ENCODE measurements around the gene MICAL2.

Gene MICAL2

DNA sequence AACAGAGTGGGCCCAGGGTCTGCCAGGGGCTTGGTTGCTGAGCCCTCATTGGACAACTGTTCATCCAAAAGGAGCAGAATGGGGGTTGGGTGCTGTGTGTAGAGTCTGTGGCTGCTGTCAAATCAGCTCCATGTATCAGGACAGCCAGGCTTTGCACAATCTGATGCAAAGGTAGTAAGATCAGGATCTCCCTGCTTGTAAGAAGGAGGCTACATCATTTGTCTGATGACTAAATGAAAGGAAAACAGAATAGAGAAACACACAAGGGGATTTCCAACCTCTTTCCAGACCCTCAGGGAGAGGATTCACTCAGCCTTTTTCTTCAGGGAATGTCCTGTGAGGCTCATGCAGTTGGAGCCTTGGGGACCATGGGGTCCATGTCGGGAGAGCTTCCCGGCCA lies 7.2 kb downstream of the MICAL2 start:
- DNase-seq = no peak

DNA sequence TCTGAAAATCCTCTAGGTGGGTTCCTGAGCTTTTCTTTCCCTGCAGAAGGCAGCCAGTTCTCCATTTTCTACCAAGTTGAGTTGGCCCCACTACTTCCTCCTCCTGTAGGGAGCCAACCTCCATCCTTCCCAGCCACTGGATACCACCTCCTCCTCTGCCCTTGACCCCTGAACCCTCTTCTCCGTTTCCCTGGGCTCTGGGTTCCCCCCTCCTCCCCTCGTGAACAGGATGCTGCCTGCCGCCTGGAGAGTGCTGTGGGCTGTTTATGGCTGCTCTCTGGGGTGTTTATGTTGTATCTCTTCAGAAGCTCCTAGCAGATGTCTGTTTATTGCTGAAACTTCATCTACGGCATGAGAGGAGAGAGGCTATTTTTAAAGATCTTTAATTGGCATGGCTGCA lies 8.6 kb downstream of the MICAL2 start:
- no peak for DNase-seq

DNA sequence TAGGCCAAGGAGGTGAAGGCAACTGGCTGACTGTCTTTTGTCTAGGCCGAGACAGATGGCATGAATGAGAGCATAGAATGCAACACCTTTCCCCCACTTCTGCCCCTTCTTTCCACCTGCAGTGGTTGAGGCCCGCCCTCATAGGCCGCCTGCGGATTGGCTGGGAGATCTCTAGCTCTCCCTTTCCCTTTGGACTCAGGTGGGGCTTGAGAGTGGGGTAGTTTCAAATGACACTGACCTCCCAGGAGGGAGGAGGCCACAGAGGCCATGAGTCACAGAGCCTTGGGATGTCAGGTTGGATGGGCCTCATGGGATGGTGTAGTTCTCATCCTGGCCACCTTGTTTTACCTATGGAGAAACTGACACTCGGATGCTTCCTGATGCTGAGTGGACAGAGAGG lies 9.1 kb downstream of the MICAL2 start:
- no peak for DNase-seq

DNA sequence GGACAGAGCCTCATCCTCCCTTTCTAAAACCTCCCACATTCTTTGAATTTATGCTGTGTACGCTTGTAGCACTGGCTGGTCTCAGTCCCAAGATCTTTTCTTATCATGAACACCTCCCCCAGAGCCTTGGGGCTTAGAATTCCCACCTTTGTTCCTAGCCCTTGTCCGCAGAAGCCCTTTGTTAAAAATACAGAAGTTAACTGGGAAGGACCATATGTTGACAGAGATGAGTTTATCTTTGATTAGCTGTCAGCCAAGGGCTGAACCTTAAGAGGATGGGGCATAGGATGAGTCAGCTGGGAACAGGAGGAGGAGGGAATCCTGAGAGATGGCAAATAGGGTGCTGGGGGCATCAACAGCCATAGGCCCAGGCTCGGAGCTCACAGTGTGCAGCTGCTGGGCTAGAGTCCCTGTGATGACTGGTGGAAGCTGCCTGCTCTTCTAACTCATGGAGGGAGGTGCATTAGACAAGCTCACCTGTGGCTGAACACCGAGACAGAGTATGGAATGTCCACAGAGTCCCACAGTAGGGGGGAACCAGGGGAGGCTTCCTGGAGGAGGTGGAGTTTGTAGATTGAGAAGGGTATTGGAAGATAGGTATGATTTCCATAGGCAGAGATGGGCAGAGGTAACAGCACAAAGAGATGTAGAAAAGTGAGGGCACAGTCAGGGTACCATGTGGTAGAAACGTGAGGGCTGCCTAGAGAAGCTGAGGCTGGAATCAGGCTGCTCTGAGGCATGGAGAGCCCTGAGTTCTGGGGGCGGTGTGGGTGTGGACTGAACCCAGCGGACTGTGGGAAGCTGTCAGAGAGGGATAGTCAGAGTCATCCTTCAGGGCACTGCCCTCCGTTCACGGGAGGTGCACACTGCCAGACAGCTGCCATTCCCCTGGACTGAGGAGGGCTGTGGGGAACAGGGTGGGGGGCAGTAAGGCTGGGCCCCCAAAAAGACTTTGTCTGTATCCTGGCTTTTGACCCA lies 9.9 kb downstream of the MICAL2 start:
- DNase-seq = no peak

GRCh38 chr11:12121011-12121410 lies 10.6 kb downstream of the MICAL2 start:
- DNase-seq = no peak

- DNase-seq = no peak
These were observed 11.1 kb downstream of the MICAL2 start for GRCh38 chr11:12121517-12121916.

- no peak for DNase-seq
These were observed 11.7 kb downstream of the MICAL2 start for GRCh38 chr11:12122083-12122482.

DNA sequence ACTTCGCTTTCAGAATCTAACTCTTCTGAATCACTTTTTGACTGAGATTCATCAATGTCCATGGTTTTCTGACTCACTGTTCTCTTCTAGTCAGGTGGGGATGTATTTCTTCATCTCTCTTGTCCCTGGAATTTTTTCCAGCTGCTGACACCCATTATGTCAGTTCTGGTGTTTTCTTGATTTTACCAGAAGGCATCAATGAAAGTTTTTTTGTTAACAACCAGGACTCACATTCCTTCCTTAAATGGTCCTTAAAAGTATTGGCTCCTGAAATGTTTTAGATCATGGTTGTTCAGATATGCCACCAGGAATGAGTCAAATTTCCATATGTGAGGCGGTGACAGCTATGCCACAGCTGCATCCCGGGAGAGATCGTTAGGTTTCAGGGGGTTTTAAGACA lies 12.9 kb downstream of the MICAL2 start:
- no peak for DNase-seq

- DNase-seq = no peak
These were observed 13.4 kb downstream of the MICAL2 start for GRCh38 chr11:12123799-12124198.

GRCh38 chr11:12124306-12124705 lies 13.9 kb downstream of the MICAL2 start:
- DNase-seq = no peak

GRCh38 chr11:12125609-12126149 lies 15.3 kb downstream of the MICAL2 start:
- DNase-seq = no peak

DNA sequence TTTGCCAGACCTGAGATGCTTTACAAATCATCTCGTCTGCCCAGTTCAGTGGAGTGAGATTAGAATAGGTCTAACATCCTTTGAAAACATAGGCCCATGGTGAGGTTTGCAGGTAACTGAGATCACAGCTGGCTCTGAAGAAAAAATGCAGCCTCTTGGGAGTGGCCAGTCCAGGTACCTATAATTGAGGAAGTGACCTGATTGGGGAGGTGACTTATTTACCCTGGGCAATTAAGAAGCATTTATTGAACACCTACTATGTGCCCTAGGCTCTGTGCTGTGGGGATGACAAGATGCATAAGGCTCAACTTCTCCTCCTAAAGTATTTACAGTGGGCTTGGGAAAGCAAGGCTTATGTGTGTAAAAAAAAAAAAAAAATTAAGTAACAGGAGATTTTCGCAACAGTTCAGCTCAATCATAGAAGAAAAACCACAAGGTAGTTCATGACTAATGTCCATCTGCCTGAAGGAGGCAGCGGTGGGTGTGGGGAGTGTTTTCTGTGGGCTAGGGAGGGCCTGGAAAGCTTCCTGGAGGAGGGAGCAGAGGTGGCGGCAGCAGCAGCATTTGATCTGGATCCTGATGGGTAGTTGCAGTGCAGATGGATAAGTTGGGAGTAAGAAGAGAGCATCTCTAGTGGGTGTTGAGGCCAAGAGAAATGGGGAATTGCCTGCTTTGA lies 16.1 kb downstream of the MICAL2 start:
- DNase-seq = no peak

GRCh38 chr11:12127206-12127898 lies 17.0 kb downstream of the MICAL2 start:
- DNase-seq = no peak

- no peak for DNase-seq
These were observed 17.9 kb downstream of the MICAL2 start for GRCh38 chr11:12128301-12128751.

DNA sequence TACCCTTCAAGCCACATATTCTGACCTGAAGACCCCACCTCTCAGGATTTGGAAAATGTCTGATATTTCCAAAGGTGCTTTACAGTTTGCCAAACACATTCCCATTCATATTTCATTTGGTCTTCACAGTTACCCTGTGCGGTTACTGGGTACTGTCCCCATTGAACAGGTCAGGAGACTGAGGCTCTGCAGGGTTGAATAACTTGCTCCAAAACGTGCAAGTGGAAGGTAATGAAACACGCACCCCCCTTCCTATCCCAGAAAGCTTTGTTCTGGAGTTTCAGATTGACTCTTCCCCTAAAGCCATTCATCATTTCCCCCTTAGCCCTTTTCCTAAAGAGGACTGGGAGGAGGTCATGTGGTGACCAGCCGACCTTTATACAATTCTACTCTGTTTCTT lies 18.8 kb downstream of the MICAL2 start:
- DNase-seq = no peak

- no peak for DNase-seq
These were observed 20.0 kb downstream of the MICAL2 start for GRCh38 chr11:12130180-12130980.

- DNase-seq = no peak
These were observed 21.8 kb downstream of the MICAL2 start for GRCh38 chr11:12131943-12132789.

DNA sequence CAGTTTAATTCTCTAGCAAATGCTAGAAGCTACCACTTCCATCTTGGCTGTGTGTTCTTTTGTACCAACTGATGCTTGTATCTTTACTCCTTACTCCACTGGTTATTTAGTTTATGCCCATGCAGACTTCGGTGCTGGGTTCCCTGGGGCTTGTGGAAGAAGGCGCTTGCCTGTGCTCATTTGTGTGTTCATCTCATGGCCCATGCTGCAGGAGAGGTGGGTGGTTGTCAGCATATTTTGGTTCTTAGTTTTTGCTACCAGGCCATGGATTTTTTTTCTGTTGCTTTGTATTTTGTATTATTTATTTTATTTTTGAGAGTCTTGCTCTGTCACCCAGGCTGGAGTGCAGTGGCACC lies 22.4 kb downstream of the MICAL2 start:
- no peak for DNase-seq

DNA sequence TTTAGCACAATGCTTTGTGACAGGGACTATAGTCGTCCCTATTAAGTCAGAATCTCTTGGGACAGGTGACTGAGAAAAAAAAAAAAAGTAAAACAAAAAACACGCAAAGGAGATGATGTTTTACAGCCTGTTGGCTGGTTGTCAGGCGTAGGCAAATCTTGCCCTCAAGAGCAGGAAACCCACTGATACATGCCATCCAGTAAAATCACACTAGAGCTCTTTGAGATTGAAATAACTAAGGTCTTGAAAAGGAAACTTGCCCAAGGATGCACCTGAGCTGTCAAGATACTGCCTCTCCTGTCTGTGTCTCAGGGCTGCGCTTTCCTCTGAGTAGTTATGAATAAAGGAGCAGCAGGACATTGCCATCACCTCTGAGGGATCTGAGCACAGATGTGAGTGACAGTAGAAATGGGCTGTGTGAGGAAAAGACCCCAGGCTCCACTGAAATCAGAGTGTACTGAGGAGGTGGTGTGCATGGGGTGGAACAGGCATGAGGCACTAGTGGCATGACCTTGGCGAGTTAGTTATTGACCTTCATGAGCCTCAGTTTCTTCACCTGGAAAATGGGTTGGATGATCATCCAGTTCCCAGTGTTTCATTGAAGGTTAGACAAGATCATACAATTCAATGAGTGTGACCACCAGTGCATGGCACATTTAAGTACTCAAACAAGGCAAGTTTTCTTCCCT lies 23.3 kb downstream of the MICAL2 start:
- no peak for DNase-seq

DNA sequence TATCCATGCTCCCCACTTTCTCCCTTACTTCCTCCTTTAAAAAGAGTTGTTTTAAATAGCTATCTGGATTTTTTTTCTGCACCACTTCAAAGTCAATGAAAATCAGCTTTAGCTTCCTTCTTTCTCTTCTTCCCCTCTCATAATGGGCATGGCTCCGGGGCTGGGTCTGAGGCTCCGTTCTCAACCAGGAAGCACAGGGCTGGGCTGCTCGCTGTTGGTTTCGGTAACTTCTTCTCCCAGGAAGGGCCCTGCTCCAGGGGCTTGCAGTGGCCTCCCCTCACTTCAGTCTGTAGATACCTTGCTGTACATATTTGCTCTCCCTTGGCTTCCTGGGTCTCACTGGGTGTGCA lies 23.8 kb downstream of the MICAL2 start:
- DNase-seq = no peak

GRCh38 chr11:12135185-12135584 lies 24.8 kb downstream of the MICAL2 start:
- no peak for DNase-seq
